K562 treated with DMSO at 1 percent for 12 hours (cell line): Measurements from ENCODE around the gene CBLL1. TPM values are rescaled to one million over a fixed set of nuclear protein-coding genes. Genes with fewer than 3 reads are reported as not detected.

Source experiments
- total RNA-seq: library from RNA; unstranded; fragments of 300-600 nt; gene quantifications from 2 replicates; pipeline ENCODE4 v1.2.3, GENCODE V29; 2022; ENCODE audit not compliant: insufficient read depth

Gene CBLL1, protein sequence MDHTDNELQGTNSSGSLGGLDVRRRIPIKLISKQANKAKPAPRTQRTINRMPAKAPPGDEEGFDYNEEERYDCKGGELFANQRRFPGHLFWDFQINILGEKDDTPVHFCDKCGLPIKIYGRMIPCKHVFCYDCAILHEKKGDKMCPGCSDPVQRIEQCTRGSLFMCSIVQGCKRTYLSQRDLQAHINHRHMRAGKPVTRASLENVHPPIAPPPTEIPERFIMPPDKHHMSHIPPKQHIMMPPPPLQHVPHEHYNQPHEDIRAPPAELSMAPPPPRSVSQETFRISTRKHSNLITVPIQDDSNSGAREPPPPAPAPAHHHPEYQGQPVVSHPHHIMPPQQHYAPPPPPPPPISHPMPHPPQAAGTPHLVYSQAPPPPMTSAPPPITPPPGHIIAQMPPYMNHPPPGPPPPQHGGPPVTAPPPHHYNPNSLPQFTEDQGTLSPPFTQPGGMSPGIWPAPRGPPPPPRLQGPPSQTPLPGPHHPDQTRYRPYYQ
- total RNA-seq, result 9.6 and 31.9 TPM in 2 replicates

DNA sequence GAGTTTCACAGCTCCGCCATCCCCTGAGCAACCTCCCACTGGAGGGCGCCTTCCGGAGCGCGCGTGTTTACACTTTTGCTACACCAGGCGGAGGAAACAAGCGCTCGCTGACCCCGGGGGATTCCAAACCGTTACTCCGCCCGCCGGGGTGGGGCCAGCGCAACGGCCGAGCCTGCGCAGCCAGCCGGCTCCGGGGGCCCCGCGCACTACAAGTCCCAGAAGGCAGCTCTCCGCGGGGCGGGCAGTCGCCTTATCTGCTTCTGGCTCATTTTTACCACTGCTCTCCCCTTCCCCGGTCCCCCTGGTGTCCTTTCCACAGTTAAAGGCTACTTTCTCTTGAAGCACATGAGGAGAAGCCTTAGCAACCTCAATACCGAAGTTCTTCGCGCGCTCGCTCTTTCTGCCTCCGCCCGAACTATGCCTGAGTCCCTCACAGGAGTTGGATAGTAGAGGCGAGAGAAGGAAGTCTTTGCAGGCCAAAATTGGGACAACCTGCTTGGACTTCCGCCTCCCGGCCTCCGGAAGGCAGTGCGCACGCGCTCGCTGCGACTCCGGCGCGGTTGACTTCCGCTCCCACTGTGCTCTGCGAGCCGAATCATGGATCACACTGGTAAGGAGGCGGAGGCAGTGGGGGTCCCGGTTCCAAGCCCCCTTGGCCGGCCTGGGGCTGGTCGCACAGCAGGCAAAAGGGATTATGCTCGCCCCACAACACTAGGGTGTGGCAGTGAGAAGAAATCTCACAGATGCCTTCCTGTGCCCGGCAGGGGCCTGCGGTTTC, at the start of gene CBLL1:
Gene CBLL1 (plus strand): TSS at position 576 of the 778 bp plus-strand sequence. CDS start 22 bp downstream, at position 598.

DNA sequence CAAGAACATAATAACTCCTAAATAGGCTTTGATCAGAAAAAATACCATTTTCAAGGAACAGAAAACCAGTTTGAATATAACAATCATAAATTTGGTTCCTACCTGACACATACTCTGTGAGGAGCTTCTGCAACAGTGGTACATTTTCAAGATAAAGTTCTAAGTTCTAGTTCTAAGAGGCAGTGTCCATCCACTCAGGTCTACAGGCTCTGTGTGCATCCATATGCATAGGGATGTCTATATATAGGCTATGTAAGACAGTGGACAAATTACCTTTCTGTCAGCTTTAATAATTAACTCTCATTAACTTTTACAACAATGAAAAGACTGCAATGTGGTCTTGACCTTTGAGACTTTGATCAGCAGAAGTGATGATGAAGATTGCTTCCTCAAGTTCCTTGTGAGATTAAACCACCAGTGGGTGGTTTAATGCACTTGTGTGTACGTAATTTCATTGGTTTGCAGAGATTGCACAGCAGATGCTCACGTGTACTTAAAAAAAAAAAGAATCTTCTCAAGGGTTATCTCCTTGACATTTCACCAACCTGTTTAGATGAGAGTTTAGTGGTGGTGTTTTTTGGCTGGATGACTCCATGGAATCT, 59.2 kb downstream of the CBLL1 start, which contains the start of gene SLC26A3:
Gene SLC26A3 (minus strand): TSS at position 215 of the 602 bp plus-strand sequence. CDS start 8,714 bp downstream, outside the sequence.

Other genes starting within 250 kb of the CBLL1 start
- gene COG5, start 180.2 kb upstream of the CBLL1 start, total RNA-seq, result 12.7 and 34.0 TPM in 2 replicates
- 7.8 and 12.6 TPM in 2 replicates for gene DUS4L, start 180.2 kb upstream of the CBLL1 start, total RNA-seq
- gene BCAP29, start 163.9 kb upstream of the CBLL1 start, total RNA-seq, result 48.3 and 106 TPM in 2 replicates
- 0.51 TPM in 1 of 2 replicates, not detected in the other for gene SLC26A4, start 83.3 kb upstream of the CBLL1 start, total RNA-seq
- gene SLC26A3, start 59.1 kb downstream of the CBLL1 start, total RNA-seq, result not detected in 2 replicates
- gene DLD, start 147.0 kb downstream of the CBLL1 start, total RNA-seq, result 128 and 295 TPM in 2 replicates